Metanephros (tissue), 1 donor: ENCODE measurements around the gene MC1R. TPM values are rescaled to one million over a fixed set of nuclear protein-coding genes. Genes with fewer than 3 reads are reported as not detected.

Source experiments
- total RNA-seq: library from RNA; depleted of rRNA; stranded (reverse); fragments of >200 nt; gene quantifications from one replicate; pipeline ENCODE4 v1.2.3, GENCODE V29; 2014

The MC1R gene
- total RNA-seq, result 3.3 TPM

GRCh38 chr16:89918453-89919347 lies at the start of gene MC1R:
MC1R (plus strand) TSS chr16:89918862; CDS start chr16:89919259, 397 bp downstream.

GRCh38 chr16:89873109-89873971 lies 45.3 kb upstream of the MC1R start, which contains the start of gene TCF25:
TCF25 (plus strand) TSS chr16:89873592; CDS start chr16:89873668, 76 bp downstream.

GRCh38 chr16:89922884-89923639 lies 4.4 kb downstream of the MC1R start, which contains the start of gene TUBB3:
TUBB3 (plus strand) TSS chr16:89923342; CDS start chr16:89923402, 60 bp downstream.

Other genes with a start within 250 kb of the MC1R start
- 64.4 TPM for gene CDK10, start 232.2 kb upstream of the MC1R start, total RNA-seq
- 14.5 TPM for gene SPATA2L, start 217.2 kb upstream of the MC1R start, total RNA-seq
- 9.9 TPM for gene VPS9D1, start 198.0 kb upstream of the MC1R start, total RNA-seq
- gene ZNF276, start 197.3 kb upstream of the MC1R start, total RNA-seq, result 29.6 TPM
- 20.0 TPM for gene FANCA, start 102.2 kb upstream of the MC1R start, total RNA-seq
- 7.9 TPM for gene SPIRE2, start 90.4 kb upstream of the MC1R start, total RNA-seq
- gene TCF25, start 45.3 kb upstream of the MC1R start, total RNA-seq, result 141 TPM
- 12.0 TPM for gene TUBB3, start 4.5 kb downstream of the MC1R start, total RNA-seq
- 66.1 TPM for gene DEF8, start 29.9 kb downstream of the MC1R start, total RNA-seq
- gene DBNDD1, start 100.6 kb downstream of the MC1R start, total RNA-seq, result 7.5 TPM
- gene PRDM7, start 158.5 kb downstream of the MC1R start, total RNA-seq, result 0.18 TPM